HCT116 (cell line): ENCODE results near the gene SERPINA3.

Source experiments
- TF ChIP-seq, protein P1 (sequence below), 3 experiments: fragments of 200-600 bp in 1 of 3; sonication (generic) in 1 of 3; IDR thresholded peaks in 2 of 3; conservative IDR thresholded peaks in 1 of 3; 2 replicates each; pipeline ENCODE4 v1.5.1; 2012 to 2017; ENCODE audit warnings: low read depth in 2 of 3, low read length in 2 of 3, antibody characterized with exemption in 1 of 3, borderline replicate concordance in 1 of 3, control low read depth in 1 of 3, mild to moderate bottlenecking in 1 of 3, mixed read lengths in 1 of 3, mixed run types in 1 of 3, moderate library complexity in 1 of 3; ENCODE audit not compliant: insufficient read depth in 1 of 3
- TF ChIP-seq, protein P2 (sequence below): IDR thresholded peaks from 2 replicates; pipeline ENCODE4 v1.6.1; 2012

DNA sequence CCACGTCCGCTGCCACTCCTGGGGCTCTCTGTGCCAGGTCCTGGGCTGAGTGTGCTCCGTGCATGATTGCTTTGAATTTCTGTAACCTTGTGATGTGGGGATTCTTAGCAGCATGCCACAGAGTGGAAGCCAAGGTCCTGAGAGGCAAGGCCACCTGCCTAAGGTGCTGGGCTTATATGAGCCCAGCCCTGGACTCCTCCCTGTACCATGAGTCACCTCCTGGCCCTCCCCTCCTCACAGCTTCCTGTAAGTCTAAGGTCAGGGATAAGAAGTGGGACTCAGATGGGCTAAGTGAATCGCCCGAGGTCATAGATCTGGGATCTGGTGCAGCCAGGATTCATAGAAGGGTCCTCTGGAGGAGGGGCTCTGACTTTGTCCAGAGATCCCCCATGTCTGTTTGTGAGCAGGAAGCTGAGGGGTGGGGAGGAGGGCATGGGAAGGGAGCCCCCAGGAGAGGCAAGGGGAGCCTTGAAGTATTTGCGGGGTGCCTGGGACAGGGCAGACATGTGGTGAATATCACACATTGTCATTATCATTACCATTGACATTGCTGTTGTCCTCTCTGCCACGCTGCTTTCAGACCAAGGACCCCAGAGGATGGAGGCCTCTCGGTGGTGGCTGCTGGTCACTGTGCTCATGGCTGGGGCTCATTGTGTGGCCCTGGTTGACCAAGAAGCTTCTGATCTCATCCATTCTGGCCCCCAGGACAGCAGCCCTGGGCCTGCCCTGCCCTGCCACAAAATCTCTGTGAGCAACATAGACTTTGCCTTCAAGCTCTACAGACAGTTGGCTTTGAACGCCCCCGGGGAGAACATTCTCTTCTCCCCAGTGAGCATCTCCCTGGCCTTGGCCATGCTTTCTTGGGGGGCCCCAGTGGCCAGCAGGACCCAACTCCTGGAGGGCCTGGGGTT is 28.8 kb downstream of the SERPINA3 start:
- TF ChIP-seq, protein P1, sequence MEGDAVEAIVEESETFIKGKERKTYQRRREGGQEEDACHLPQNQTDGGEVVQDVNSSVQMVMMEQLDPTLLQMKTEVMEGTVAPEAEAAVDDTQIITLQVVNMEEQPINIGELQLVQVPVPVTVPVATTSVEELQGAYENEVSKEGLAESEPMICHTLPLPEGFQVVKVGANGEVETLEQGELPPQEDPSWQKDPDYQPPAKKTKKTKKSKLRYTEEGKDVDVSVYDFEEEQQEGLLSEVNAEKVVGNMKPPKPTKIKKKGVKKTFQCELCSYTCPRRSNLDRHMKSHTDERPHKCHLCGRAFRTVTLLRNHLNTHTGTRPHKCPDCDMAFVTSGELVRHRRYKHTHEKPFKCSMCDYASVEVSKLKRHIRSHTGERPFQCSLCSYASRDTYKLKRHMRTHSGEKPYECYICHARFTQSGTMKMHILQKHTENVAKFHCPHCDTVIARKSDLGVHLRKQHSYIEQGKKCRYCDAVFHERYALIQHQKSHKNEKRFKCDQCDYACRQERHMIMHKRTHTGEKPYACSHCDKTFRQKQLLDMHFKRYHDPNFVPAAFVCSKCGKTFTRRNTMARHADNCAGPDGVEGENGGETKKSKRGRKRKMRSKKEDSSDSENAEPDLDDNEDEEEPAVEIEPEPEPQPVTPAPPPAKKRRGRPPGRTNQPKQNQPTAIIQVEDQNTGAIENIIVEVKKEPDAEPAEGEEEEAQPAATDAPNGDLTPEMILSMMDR (IDR thresholded peaks at IDR 0.05 in 2 of 3, conservative IDR thresholded peaks at IDR 0.05 in 1 of 3; ENCODE audit: borderline replicate concordance in 1 of 3, insufficient read depth in 1 of 3, low read depth in 2 of 3, low read length in 2 of 3), result no peak
- TF ChIP-seq, protein P2, sequence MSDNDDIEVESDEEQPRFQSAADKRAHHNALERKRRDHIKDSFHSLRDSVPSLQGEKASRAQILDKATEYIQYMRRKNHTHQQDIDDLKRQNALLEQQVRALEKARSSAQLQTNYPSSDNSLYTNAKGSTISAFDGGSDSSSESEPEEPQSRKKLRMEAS, result no peak
